SK-N-MC (cell line): Measurements from ENCODE around the gene MICU1.

ENCODE experiments used
- EZH2 ChIP-seq: fragments of 200-600 bp; sonication (generic); IDR thresholded peaks from one replicate; pipeline ENCODE4 v1.6.1; 2017; ENCODE audit warnings: antibody characterized with exemption
- FOXP2 ChIP-seq: optimal IDR thresholded peaks from 2 replicates; pipeline ENCODE3; 2011; ENCODE audit warnings: mild to moderate bottlenecking, moderate library complexity; ENCODE audit not compliant: insufficient read depth; ENCODE audit errors: extremely low read length, control extremely low read depth
- POLR2AphosphoS5 ChIP-seq: IDR thresholded peaks from 2 replicates; pipeline ENCODE4 v1.6.1; 2012; ENCODE audit warnings: mild to moderate bottlenecking, low read depth, low read length, borderline replicate concordance

- TF ChIP-seq POLR2AphosphoS5: no peak
- TF ChIP-seq FOXP2: no peak
- TF ChIP-seq EZH2: no peak
Observed at GRCh38 chr10:72573079-72573478, 52.8 kb downstream of the MICU1 start.
